HuH-7.5 (cell line): ENCODE results near the gene IFI30.

Experiments
- DNase-seq: peaks from one replicate; pipeline ENCODE4 v3.0.0; 2011; ENCODE audit warnings: low spot score

IFI30 gene

DNA sequence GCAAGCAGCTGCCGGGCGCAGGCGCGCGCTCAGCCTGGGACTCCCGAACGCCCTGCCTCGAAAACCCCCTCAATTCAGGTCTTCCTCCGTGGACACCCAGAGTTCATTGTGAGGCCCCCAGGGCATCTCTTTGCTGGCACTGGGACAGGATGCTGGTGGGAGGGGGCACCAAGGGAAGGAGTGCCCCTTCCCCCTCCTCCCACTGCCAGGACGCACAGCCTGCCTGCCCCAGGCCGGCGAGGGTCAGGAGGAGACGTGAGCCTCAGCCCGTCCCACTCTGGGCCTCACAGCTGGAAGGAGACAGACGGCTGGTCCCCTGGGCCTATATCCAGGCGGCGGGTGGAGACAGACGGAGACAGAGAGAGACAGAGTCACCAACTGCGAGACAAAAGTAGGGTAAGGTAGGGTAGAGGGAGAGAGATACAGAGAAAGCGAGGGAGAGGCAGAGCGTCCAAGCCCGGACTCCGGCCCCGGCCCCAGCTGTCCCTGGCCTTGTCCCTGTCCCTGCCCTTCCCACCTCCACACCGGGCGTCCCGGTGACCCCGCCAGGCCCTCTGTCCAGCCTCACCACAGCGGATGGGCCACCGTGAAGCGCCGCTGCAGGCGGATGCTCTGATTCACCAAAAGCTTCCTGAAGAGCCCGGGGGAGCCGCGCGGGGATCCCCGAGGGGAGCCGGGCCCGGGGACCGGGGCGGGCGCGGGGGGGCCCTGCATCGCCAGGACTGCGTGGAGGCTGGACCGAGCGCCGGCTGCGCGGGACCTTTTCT is 52.3 kb downstream of the IFI30 start, which contains the start of gene PDE4C:
Gene PDE4C, minus strand, starts transcription at position 737 of the 767 bp plus-strand sequence. Its CDS starts 23 bp downstream, at position 714.
- DNase-seq = peak; percentile 56

DNA sequence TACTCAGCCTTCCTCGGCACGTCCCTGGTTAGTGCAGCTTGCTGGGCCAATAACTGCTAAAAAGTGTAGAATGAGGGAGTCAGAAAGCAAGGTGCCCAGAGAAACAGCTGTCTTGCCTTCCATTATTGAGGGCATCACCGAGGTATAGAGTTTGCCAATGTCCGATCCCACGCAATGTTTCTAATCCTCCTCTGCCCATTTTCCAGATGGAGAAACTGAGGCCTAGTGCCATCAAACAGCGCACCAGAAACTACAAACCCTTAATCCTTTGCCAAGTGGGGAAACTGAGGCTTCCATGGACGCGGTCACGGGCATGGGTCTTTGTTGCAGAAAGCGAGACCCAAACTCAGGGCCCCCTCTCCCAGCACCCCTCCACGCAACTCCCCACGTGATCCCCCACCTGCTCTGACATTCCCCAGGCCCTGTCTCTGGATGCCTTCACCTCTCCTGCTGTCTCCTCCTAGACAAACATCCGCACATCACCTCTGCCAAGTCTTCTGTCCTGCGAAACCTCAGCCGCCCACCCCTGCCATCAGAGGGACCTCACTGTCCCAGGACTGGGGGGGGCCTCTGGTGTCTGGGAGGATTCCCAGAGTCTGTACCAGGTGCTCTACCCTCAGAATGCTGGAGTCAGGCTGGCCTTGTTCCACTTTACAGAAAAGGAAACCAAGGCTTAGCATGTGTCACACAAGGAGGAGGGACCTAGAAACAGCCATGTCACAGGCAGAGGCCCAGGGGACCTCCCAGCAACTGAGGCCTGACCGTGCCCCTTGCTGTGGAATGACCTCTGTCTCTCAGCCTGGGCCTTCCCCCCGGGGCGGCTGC is 53.6 kb downstream of the IFI30 start:
- no peak for DNase-seq
